Activated CD8-positive, alpha-beta memory T cell treated with anti-CD3 and anti-CD28 coated beads for 24 hours (primary cell): ENCODE measurements around the gene BTBD19.

Experiments used
- DNase-seq: peaks from one replicate; pipeline ENCODE4 v3.0.0-alpha.2; 2020

BTBD19 gene

DNA sequence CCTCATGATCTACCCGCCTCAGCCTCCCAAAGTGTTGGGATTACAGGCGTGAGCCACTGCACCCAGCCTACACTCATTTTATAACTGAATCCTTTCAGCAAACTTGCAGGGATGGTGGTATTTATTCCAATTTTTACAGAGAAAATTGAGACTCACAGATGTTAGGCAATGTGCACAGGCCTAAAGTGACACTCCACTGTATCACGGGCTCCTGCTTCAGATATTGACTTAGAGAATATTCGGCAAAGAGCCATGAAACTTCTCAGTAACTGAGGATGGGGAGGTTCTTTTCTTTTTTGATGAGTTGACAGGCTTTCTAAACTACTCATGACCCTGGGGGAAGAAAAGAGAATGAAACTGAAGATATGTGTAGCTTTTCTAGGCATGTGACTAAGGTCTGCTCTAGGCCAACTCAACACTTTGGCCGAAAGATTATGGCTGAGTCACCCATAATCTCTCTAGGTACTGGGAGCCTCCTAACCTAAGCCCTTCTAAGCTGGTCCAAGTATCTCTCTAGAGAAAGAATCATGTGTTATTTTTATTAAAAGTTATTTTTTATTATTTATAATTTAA is 54.6 kb downstream of the BTBD19 start:
- no peak for DNase-seq
